HG02840 (cell line): ENCODE measurements around the gene RNF7.
"Not testable (repeated sequence)": the region's sequence is repeated elsewhere in the genome, so short reads cannot be mapped to it uniquely, and the experiment has no call there.

Experiments used
- ATAC-seq: cut with Tn5 transposase; IDR thresholded peaks from one replicate; pipeline ENCODE4 v1.9.1; 2021; ENCODE audit warnings: mild to moderate bottlenecking, moderate library complexity, moderate number of reproducible peaks; ENCODE audit not compliant: unreplicated experiment, low FRiP score

Gene RNF7

GRCh38 chr3:141738022-141738890, at the start of gene RNF7:
Gene RNF7 (plus strand): TSS chr3:141738298. CDS start chr3:141738342, 44 bp downstream.
- ATAC-seq: peak; percentile 90

GRCh38 chr3:141690431-141691072, 47.5 kb upstream of the RNF7 start:
- no peak for ATAC-seq

DNA sequence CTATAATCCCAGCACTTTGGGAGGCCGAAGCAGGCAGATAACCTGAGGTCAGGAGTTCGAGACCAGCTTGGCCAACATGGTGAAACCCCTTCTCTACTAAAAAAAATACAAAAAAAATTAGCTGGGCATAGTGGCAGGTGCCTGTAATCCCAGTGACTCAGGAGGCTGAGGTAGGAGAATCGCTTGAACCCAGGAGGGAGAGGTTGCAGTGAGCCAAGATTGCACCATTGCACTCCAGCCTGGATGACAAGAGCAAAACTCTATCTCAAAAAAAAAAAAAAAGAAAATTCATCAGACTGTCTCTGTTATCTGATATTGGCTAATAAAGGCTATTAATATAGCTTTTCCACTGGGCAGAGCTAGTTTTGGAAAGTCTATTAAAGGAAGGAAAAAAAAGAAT, 46.6 kb upstream of the RNF7 start:
- ATAC-seq: not testable (repeated sequence)

DNA sequence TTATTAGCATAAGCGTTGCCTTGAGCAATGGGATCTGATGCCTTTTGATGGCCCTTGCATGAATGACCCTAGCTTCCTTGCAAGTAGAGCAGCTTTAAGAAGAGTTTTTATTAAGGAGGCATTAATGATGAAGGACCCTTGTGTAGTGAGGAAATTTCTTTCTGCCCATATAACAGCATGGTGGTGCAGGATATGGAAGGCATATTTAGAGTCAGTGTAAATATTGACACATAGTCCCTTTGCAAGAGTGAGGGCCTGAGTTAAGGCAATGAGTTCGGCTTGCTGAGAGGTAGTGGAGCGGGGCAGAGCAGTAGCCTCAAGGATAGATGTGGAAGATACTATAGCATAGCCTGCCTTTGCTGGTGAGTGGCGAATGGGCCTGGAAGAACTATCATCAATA, 45.1 kb upstream of the RNF7 start:
- not testable (repeated sequence) for ATAC-seq

GRCh38 chr3:141699324-141699723, 38.8 kb upstream of the RNF7 start:
- no peak for ATAC-seq

- ATAC-seq: no peak
These were observed 38.2 kb upstream of the RNF7 start for GRCh38 chr3:141699897-141700296.

DNA sequence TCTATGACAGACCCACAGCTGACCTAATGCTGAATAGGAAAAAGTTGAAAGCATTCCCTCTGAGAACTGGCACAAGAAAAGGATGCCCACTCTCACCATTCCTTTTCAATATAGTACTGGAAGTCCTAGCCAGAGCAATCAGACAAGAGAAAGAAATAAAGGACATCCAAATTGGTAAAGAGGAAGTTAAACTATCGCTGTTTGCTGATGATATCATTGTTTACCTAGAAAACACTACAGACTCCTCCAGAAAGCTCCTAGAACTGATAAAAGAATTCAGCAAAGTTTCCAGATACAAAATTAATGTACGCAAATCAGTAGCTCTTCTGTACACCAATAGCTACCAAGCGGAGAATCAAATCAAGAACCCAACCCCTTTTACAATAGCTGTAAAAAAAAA, 34.7 kb upstream of the RNF7 start:
- not testable (repeated sequence) for ATAC-seq

- no peak for ATAC-seq
These were observed 30.3 kb upstream of the RNF7 start for GRCh38 chr3:141707741-141708203.

- no peak for ATAC-seq
These were observed 29.7 kb upstream of the RNF7 start for GRCh38 chr3:141708367-141708766.

GRCh38 chr3:141709126-141709770, 28.9 kb upstream of the RNF7 start:
- no peak for ATAC-seq

DNA sequence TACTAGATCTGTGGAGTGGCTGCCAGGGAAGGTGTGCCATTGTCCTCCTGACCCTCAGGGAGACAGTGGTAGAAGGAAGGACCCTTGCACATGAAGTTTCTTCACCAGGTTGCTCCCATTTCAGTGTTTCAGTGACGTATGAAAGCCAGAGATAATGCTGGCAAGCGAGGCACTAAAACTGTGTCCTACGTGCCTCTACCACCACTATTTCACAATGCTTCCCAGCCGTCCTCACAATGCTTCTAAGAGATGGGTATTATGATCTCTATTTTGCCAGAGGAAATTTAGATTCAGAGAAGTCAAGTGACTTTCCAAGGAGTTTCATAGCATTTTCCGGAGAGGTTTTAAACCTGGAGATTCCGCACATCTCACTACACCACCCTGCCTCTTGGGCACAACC, 28.0 kb upstream of the RNF7 start:
- no peak for ATAC-seq

DNA sequence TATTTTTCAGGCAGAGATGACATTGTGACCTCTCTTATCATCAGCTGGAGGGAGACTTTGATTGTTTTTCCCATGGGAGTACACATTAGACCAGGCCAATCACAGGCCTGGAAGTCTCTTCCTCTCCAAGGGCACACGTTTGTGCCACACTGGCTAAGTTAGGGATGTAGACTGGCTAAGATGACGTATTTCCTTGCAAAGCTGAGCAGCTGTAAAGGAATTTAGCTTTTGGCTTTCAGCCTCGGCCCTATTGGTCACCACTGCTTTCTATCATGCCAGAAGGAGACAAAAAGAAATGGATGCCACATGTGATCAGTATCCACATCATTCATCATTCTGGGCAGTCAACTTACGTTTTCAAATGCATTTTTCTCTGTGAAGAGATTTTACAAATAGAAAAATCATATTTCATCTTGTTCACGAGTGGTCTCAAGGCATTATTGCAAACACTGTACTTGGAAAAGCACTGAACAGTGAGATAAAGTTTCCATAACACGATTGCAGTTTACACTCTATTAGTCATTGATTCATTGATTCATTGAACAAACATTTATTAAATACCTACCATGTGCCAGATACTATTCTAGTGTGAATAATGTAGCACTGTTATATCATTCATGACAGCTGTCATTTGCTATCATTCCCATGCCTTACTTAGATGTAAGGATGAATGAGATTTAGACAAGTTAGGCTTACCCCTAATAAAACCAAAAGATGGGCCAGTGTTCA, 27.0 kb upstream of the RNF7 start:
- no peak for ATAC-seq

DNA sequence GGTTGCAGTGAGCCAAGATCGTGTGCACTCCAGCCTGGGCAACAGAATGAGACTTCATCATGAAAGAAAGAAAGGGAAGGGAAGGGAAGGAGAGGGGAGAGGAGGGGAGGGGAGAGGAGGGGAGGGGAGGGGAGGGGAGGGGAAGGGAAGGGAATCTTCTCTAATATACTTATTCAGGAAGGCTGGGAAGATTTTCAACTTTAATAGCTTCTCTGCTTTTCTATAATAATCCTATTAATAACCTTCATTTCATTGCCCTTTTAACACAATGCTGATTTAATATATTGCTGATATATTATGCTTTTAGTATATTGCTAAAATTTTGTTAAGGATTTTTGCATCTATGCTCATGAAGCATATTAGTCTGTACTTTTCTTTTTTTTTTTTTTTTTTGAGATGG, 23.4 kb upstream of the RNF7 start:
- ATAC-seq: no peak

DNA sequence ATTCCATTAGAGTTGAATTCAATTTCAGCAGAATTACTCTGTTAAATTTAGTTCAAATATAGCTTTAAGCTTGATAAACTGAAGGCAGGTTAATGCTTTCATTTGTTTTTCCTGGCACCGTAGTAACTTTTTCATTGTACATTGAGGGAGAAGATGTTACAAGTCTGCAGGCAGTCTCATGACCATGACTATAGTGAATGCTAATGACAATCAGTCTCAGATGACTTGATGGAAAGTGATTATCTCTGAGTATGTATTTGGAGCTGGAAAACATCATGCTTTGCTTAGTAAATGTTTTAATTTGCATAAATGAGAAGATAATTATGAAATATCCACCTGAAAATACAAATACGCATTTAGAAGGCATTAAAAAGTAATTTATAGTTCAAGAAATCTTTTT, 16.0 kb upstream of the RNF7 start:
- ATAC-seq: no peak

GRCh38 chr3:141722648-141723047, 15.4 kb upstream of the RNF7 start:
- no peak for ATAC-seq

GRCh38 chr3:141723255-141723654, 14.8 kb upstream of the RNF7 start:
- ATAC-seq: no peak

- ATAC-seq: no peak
These were observed 13.9 kb upstream of the RNF7 start for GRCh38 chr3:141724186-141724585.

DNA sequence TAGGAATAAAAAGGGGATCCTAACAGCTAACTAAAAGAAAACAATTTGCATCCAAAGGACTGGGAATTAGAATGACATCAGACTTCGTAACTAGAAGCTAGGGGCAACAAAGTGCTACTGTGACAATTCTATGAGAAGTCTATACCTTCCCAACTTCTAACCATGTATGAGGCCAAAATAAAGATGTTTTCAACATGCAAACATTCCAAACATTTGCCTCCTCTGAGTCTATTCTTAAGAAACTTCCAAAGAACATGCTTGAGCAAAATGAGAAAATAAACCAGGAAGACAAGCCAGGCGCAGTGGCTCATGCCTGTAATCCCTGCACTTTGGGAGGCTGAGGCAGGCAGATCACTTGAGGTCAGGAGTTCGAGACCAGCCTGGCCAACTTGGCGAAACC, 13.1 kb upstream of the RNF7 start:
- ATAC-seq: no peak

- no peak for ATAC-seq
These were observed 11.6 kb upstream of the RNF7 start for GRCh38 chr3:141726483-141726882.

GRCh38 chr3:141728355-141728892, 9.7 kb upstream of the RNF7 start:
- ATAC-seq: no peak
